Measurements from ENCODE around the gene HSD17B10. TPM values are rescaled to one million over a fixed set of nuclear protein-coding genes. Genes with fewer than 3 reads are reported as not detected.

HSD17B10 gene
- total RNA-seq, 4 donors from 2014 or later, result 12.6 to 91.7 (median 63.9) TPM

DNA sequence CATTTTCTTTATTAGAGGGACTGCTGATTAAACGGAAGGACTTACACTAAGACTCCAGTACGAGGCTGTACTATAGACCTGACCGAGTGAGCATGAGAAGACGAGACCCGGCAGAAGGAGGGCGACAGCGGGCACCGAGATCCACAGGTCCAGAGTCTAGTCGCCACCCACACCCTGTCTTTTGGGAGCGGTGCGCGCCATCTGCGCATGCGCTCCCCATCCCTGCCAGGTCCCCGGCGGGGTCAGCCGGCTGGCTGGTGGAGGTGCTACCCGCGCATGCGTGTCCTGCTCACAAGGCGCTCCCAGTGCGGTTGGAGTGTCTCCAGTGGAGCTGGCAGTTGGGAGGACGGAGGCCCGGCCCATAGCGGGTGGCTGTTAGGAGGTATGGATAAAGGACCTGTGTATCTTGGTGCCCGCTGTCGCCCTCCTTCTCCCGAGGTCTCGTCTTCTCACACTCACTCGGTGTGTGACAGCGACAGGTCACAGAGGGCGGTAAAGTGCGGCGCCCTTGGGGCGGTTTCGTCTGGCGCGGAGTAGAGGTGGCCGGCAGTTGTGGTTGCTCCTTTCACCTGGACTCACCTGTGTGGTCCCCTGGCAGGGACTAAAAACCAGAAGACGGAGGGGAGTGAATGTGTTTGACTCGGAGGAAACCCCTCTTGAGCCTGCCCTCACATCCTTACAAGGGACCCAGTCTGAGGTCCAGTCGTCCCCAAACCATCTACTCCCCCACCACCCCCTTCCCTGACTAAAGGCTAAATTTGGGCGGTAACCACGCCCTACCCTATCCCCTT is 7.6 kb upstream of the HSD17B10 start:
- DNase-seq, result peak; percentile 66 to 70
- intact Hi-C loops (cut with DNase I; ENCODE audit: low total_unique reads), result no loop called here

DNA sequence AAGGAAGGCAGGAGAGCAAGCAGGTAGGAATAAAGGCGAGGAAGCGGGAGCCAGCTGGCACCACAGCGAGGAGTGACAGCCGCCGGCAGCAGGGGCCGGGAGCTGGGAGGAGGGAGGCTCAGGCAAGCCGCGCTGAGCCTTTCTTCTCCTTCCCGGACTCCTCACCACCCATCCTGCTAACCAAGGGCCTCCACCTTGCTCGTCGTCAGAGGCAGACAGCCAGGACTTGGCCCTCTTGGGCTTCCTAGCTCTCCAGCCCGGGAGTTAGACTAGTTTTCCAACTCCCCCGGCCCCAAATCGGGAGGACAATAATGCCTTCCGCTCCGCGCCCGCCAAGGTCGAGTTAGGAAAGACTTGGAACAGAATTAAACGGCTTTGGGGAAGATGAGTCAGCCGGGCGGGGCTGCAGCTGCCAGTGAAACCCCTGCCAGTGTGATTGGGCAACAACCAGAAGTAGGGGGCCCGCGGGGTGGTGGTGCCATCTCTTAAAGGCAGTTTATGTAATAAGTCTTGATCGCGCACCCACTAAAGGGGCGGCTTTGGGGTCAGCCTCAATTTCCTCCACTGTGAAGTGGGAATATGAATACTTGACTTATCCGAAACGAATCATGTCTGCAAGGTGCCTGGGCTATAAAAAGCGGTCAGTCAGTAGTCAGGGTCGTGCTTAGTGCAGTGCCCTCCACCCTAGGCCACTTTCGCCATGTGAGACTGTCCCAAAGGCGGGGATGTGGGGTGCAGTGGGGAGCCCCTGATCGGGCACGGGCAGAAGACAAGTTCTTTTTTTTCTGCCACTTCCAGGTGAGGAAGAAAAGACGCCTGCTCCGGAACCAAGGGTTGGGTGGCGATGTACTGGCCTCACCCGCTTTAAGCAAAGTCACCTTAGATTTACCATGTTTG is 6.7 kb upstream of the HSD17B10 start:
- Histone ChIP-seq H3K4me3 (peak overlapping the region; percentile 2 to 26), H3K27ac (peak overlapping the region; percentile 54 to 72), H3K4me1 (no peaks in the 10 kb centered on the region), H3K27me3 (no peaks in the 10 kb centered on the region), H3K9me3 (no peaks in the 10 kb centered on the region), H3K36me3 (no peaks in the 10 kb centered on the region)
- intact Hi-C loops (cut with DNase I; ENCODE audit: low total_unique reads), result no loop called here
- peak; percentile 75 to 83 for DNase-seq
- TF ChIP-seq POLR2A (IDR thresholded peaks at IDR 0.05), result peak in 1 of 2 donors; percentile 25
- TF ChIP-seq, protein P1, sequence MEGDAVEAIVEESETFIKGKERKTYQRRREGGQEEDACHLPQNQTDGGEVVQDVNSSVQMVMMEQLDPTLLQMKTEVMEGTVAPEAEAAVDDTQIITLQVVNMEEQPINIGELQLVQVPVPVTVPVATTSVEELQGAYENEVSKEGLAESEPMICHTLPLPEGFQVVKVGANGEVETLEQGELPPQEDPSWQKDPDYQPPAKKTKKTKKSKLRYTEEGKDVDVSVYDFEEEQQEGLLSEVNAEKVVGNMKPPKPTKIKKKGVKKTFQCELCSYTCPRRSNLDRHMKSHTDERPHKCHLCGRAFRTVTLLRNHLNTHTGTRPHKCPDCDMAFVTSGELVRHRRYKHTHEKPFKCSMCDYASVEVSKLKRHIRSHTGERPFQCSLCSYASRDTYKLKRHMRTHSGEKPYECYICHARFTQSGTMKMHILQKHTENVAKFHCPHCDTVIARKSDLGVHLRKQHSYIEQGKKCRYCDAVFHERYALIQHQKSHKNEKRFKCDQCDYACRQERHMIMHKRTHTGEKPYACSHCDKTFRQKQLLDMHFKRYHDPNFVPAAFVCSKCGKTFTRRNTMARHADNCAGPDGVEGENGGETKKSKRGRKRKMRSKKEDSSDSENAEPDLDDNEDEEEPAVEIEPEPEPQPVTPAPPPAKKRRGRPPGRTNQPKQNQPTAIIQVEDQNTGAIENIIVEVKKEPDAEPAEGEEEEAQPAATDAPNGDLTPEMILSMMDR (IDR thresholded peaks at IDR 0.05), result no peak

More for the DNA sequence above, 7.6 kb upstream of the HSD17B10 start:
- H3K4me3 ChIP-seq, result peak overlapping the region; percentile 2 to 26
- H3K4me1 ChIP-seq, result no peaks in the 10 kb centered on the region
- TF ChIP-seq POLR2A (IDR thresholded peaks at IDR 0.05), result no peak
- TF ChIP-seq, protein P1 (IDR thresholded peaks at IDR 0.05), result no peak
- no peaks in the 10 kb centered on the region for H3K9me3 ChIP-seq
- H3K36me3 ChIP-seq, result no peaks in the 10 kb centered on the region
- no peaks in the 10 kb centered on the region for H3K27me3 ChIP-seq
- peak overlapping the region; percentile 39 to 72 for H3K27ac ChIP-seq

DNA sequence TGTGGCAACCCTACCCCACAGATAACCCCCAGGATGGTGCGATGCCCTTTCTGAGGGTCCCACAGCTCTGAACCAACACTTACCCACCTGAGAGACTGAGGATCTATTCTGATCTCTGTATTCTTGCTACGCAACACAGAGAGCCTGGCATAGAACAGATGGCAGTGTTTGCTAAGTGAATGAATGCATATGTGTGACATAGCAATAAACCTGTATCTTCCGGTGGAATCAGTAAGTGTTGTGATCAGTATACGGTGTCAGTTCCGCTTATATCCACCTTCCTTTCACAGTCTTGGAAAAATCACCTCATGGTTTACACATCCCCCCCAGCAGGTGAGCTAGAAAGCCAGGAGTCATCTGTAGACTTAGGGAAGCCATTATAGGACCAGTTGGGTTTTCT is 5.9 kb upstream of the HSD17B10 start:
- no peaks in the 10 kb centered on the region for H3K27me3 ChIP-seq
- H3K27ac ChIP-seq, result peak overlapping the region; percentile 54 to 72
- H3K4me1 ChIP-seq, result no peaks in the 10 kb centered on the region
- H3K4me3 ChIP-seq, result peak overlapping the region in 1 of 2 donors; percentile 26
- TF ChIP-seq, protein P1 (IDR thresholded peaks at IDR 0.05), result no peak
- no peak for TF ChIP-seq POLR2A (IDR thresholded peaks at IDR 0.05)
- no peaks in the 10 kb centered on the region for H3K9me3 ChIP-seq
- DNase-seq, result no peak
- intact Hi-C loops (cut with DNase I; ENCODE audit: low total_unique reads), result no loop called here
- no peaks in the 10 kb centered on the region for H3K36me3 ChIP-seq

DNA sequence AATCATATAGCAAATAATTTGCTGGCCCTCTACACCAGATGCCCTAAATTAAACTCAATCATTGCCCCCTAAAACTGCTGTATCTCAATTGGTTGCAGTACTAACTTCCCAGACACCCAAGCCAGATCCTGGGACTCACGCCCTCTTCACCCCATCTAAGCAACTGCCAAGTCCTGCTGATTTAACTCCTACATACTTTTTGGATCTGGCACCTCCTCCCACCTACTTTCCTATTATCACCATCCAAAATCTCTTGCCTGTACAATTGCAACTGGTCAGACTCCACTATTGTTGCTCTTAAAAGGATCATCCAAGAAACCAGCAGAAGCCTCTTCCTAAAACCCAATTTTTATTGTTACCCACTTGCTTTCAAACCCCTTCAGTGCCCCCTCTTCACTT is 4.7 kb upstream of the HSD17B10 start:
- H3K4me1 ChIP-seq, result no peaks in the 10 kb centered on the region
- H3K27me3 ChIP-seq, result no peaks in the 10 kb centered on the region
- H3K27ac ChIP-seq, result no peak overlapping the region
- no peak overlapping the region for H3K4me3 ChIP-seq
- TF ChIP-seq, protein P1 (IDR thresholded peaks at IDR 0.05), result no peak
- no peak for TF ChIP-seq POLR2A (IDR thresholded peaks at IDR 0.05)
- DNase-seq, result no peak
- no peaks in the 10 kb centered on the region for H3K9me3 ChIP-seq
- no peaks in the 10 kb centered on the region for H3K36me3 ChIP-seq
- intact Hi-C loops (cut with DNase I; ENCODE audit: low total_unique reads), result no loop called here

Measured in uterus (tissue), 4 donors.